Gastroesophageal sphincter (tissue), 4 donors: ENCODE results near the gene CPO. TPM values are rescaled to one million over a fixed set of nuclear protein-coding genes. Genes with fewer than 3 reads are reported as not detected.
A peak's percentile ranks its signal among the peaks of the same experiment; 100 is the strongest.

Experiments
- ATAC-seq: fragments of 150-250 bp; one replicate; pipeline ENCODE4 v1.9.1; 2016; ENCODE audit warnings: mild to moderate bottlenecking, moderate library complexity
- H3K27ac ChIP-seq, 4 donors: fragments of 200-600 bp; sonication (generic) in 3 of 4; 1 replicate in 3 of 4; 2 replicates in 1 of 4; pipeline ENCODE4 v1.5.1; 2016 to 2019
- H3K27me3 ChIP-seq: fragments of 200-600 bp; sonication (generic); one replicate; pipeline ENCODE4 v1.5.1; 2019
- H3K36me3 ChIP-seq, 2 donors: fragments of 200-600 bp; sonication (generic); one replicate each; pipeline ENCODE4 v1.5.1; 2019; ENCODE audit warnings: control low read depth in 1 of 2
- H3K4me1 ChIP-seq, 3 donors: fragments of 200-600 bp; sonication (generic); 1 replicate in 2 of 3; 2 replicates in 1 of 3; pipeline ENCODE4 v1.5.1; 2016 to 2019; ENCODE audit warnings: control low read depth in 2 of 3
- H3K4me3 ChIP-seq, 2 donors: fragments of 200-600 bp; sonication (generic); one replicate each; pipeline ENCODE4 v1.5.1; 2019; ENCODE audit warnings: mild to moderate bottlenecking in 1 of 2, moderate library complexity in 1 of 2
- H3K9me3 ChIP-seq, 3 donors: fragments of 200-600 bp; sonication (generic); one replicate each; pipeline ENCODE4 v1.5.1; 2017 to 2019; ENCODE audit warnings: control low read depth in 2 of 3
- CTCF ChIP-seq, 4 experiments: fragments of 200-600 bp in 2 of 4; fragments of 450-650 bp in 2 of 4; sonication (generic) in 1 of 4; IDR thresholded peaks; one replicate each; pipeline ENCODE4 v1.5.1; 2017 to 2019; ENCODE audit warnings: antibody characterized with exemption in 4 of 4, mild to moderate bottlenecking in 2 of 4, moderate library complexity in 2 of 4
- EP300 ChIP-seq: sonication (generic); formaldehyde crosslinking; IDR thresholded peaks from one replicate; pipeline ENCODE4 v1.6.1; 2017; ENCODE audit warnings: antibody characterized with exemption, mild to moderate bottlenecking
- POLR2A ChIP-seq, 2 donors: fragments of 450-650 bp; IDR thresholded peaks; one replicate each; pipeline ENCODE4 v1.6.1; 2017; ENCODE audit warnings: antibody characterized with exemption in 2 of 2, mild to moderate bottlenecking in 2 of 2, moderate library complexity in 1 of 2
- POLR2AphosphoS5 ChIP-seq: sonication (generic); formaldehyde crosslinking; IDR thresholded peaks from one replicate; pipeline ENCODE4 v1.6.1; 2017; ENCODE audit warnings: antibody characterized with exemption
- WGBS, 2 donors: methylation state at CpG; one replicate each; pipeline ENCODE4 v1.1.5; 2018; ENCODE audit warnings: low coverage in 1 of 2; 5-methylcytosine and 5-hydroxymethylcytosine counted together
- total RNA-seq, 4 donors: library from RNA; depleted of rRNA; stranded (reverse); fragments of >200 nt; gene quantifications; one replicate each; pipeline ENCODE4 v1.1.0, GENCODE V29; 2016

Gene CPO
- total RNA-seq, 4 donors from 2014 or later: 0.27 to 2.0 (median 1.9) TPM

- Histone ChIP-seq H3K27ac (no peak overlapping the region), H3K36me3 (no peaks in the 10 kb centered on the region), H3K4me3 (no peak overlapping the region), H3K4me1 (peaks cover 0 to 22% (median 0%) of the 10 kb centered on the region in 3 donors), H3K9me3 (no peaks in the 10 kb centered on the region), H3K27me3 (no peaks in the 10 kb centered on the region)
- ATAC-seq: no peak
- TF ChIP-seq POLR2A (IDR thresholded peaks at IDR 0.05) (no peak), EP300 (no peak), POLR2AphosphoS5 (no peak), CTCF (IDR thresholded peaks at IDR 0.05) (no peak)
- WGBS, 2 donors: 89% methylated on average over 3 of the region's 3 CpGs
These were observed 18.9 kb downstream of the CPO start for GRCh38 chr2:206958261-206958660.

GRCh38 chr2:206962966-206963365, 23.6 kb downstream of the CPO start:
- no peak for ATAC-seq
- peaks cover 0 to 67% (median 3%) of the 10 kb centered on the region in 3 donors for H3K4me1 ChIP-seq
- H3K27me3 ChIP-seq: no peaks in the 10 kb centered on the region
- H3K4me3 ChIP-seq: peak overlapping the region in 1 of 2 donors; percentile 14
- no peaks in the 10 kb centered on the region for H3K9me3 ChIP-seq
- peak overlapping the region in 2 of 4 donors; percentile 69 to 71 for H3K27ac ChIP-seq
- WGBS, 2 donors: 24 to 42% methylated on average over 2 to 4 of the region's 4 CpGs
- TF ChIP-seq EP300: no peak
- no peak for TF ChIP-seq CTCF (IDR thresholded peaks at IDR 0.05)
- TF ChIP-seq POLR2A (IDR thresholded peaks at IDR 0.05): no peak
- no peak for TF ChIP-seq POLR2AphosphoS5
- H3K36me3 ChIP-seq: no peaks in the 10 kb centered on the region

GRCh38 chr2:206968134-206969086, 29.1 kb downstream of the CPO start:
- Histone ChIP-seq H3K36me3 (no peaks in the 10 kb centered on the region), H3K4me3 (no peak overlapping the region), H3K9me3 (no peaks in the 10 kb centered on the region), H3K27ac (peak overlapping the region in 2 of 4 donors; percentile 48), H3K4me1 (peaks cover 0 to 56% (median 11%) of the 10 kb centered on the region in 3 donors), H3K27me3 (no peaks in the 10 kb centered on the region)
- ATAC-seq: peak; percentile 25
- 47 to 57% methylated on average over 7 of the region's 7 CpGs for WGBS, 2 donors
- peak; percentile 51 for TF ChIP-seq POLR2AphosphoS5
- no peak for TF ChIP-seq POLR2A (IDR thresholded peaks at IDR 0.05)
- TF ChIP-seq EP300: no peak

- no peaks in the 10 kb centered on the region for H3K27me3 ChIP-seq
- H3K27ac ChIP-seq: peak overlapping the region in 2 of 4 donors; percentile 0 to 48
- 93 to 96% methylated on average over 2 to 6 of the region's 6 CpGs for WGBS, 2 donors
- no peak for ATAC-seq
- H3K36me3 ChIP-seq: no peaks in the 10 kb centered on the region
- no peak overlapping the region for H3K4me3 ChIP-seq
- H3K4me1 ChIP-seq: peaks cover 0 to 50% (median 11%) of the 10 kb centered on the region in 3 donors
- H3K9me3 ChIP-seq: no peaks in the 10 kb centered on the region
- no peak for TF ChIP-seq POLR2AphosphoS5
- no peak for TF ChIP-seq EP300
- no peak for TF ChIP-seq CTCF (IDR thresholded peaks at IDR 0.05)
- TF ChIP-seq POLR2A (IDR thresholded peaks at IDR 0.05): no peak
These were observed 29.9 kb downstream of the CPO start for GRCh38 chr2:206969192-206969591.

- WGBS, 2 donors: 78 to 90% methylated on average over 7 of the region's 7 CpGs
- ATAC-seq: no peak
- peaks cover 2 to 47% (median 11%) of the 10 kb centered on the region in 3 donors for H3K4me1 ChIP-seq
- H3K9me3 ChIP-seq: no peaks in the 10 kb centered on the region
- H3K27ac ChIP-seq: no peak overlapping the region
- no peak overlapping the region for H3K4me3 ChIP-seq
- TF ChIP-seq EP300: no peak
- TF ChIP-seq POLR2AphosphoS5: no peak
- TF ChIP-seq CTCF (IDR thresholded peaks at IDR 0.05): no peak
- H3K27me3 ChIP-seq: no peaks in the 10 kb centered on the region
- H3K36me3 ChIP-seq: no peaks in the 10 kb centered on the region
These were observed 31.5 kb downstream of the CPO start for GRCh38 chr2:206970589-206971360.
